HepG2 (cell line): ENCODE results near the gene FASLG. TPM values are rescaled to one million over a fixed set of nuclear protein-coding genes. Genes with fewer than 3 reads are reported as not detected.

Experiments
- ATAC-seq: fragments of 200-7000 bp; cut with Tn5 transposase; 3 replicates; pipeline ENCODE4 v1.9.1; 2020; ENCODE audit warnings: mild to moderate bottlenecking, moderate library complexity
- BruUV-seq: library from RNA; stranded (reverse); fragments of 400-500 nt; replicated peaks from 2 replicates; lab custom pipeline; 2021; lab: Mats Ljungman, UMichigan
- CTCF ChIA-PET: fragments of 300-600 bp; formaldehyde crosslinking; extraction: SDS; loops from one replicate; lab custom pipeline; 2021; ENCODE audit warnings: low total read pairs, inconsistent platforms, low intra/inter-chr PET ratio; lab: Yijun Ruan, JAX
- POLR2A ChIA-PET: fragments of 350-600 bp; sonication (Branson Sonifier 250); formaldehyde crosslinking; loops from one replicate; lab custom pipeline; 2020; ENCODE audit warnings: antibody characterized with exemption, inconsistent platforms; lab: Yijun Ruan, JAX
- DNase-seq: peaks from one replicate; pipeline ENCODE4 v3.0.0-alpha.2; 2015; ENCODE audit warnings: low spot score
- FAIRE-seq: peaks from 3 replicates; lab custom pipeline; 2011; peaks lifted over from hg19 to GRCh38; lab: Jason Lieb, UNC
- H2AFZ ChIP-seq: one replicate; pipeline ENCODE4 v1.6.1; 2011; ENCODE audit warnings: low read length, inconsistent platforms
- H3K27ac ChIP-seq: fragments of 300-600 bp; 3 replicates; pipeline ENCODE4 v1.8.0; 2011; ENCODE audit warnings: mixed run types, mild to moderate bottlenecking, mixed read lengths, low read length, inconsistent platforms; ENCODE audit not compliant: insufficient read depth; ENCODE audit errors: extremely low read length
- H3K27me3 ChIP-seq, 2 experiments: fragments of 200-600 bp in 1 of 2; 2 replicates in 1 of 2; 3 replicates in 1 of 2; pipeline versions ENCODE4 v1.6.0 to v1.8.0; 2011; ENCODE audit warnings: low read length in 2 of 2, mild to moderate bottlenecking in 2 of 2, moderate library complexity in 2 of 2, inconsistent platforms in 1 of 2; ENCODE audit not compliant: insufficient read depth in 2 of 2, control insufficient read depth in 1 of 2
- H3K36me3 ChIP-seq, 2 experiments: fragments of 200-600 bp in 1 of 2; replicated peaks in 1 of 2; 2 replicates in 1 of 2; 3 replicates in 1 of 2; pipeline versions ENCODE4 v1.5.1 to v1.8.0; 2011; ENCODE audit warnings: low read length in 2 of 2, inconsistent platforms in 1 of 2; ENCODE audit not compliant: insufficient read depth in 2 of 2, control insufficient read depth in 1 of 2
- H3K4me1 ChIP-seq: 2 replicates; pipeline ENCODE4 v1.5.1; 2012; ENCODE audit warnings: low read length, inconsistent platforms; ENCODE audit not compliant: insufficient read depth
- H3K4me2 ChIP-seq: 2 replicates; pipeline ENCODE4 v1.6.0; 2011; ENCODE audit warnings: low read depth, low read length, inconsistent platforms
- H3K4me3 ChIP-seq, 3 experiments: fragments of 200-600 bp in 1 of 3; sonication (generic), shearing (Covaris generic) in 1 of 3; replicated peaks in 1 of 3; 2 replicates each; pipeline ENCODE4 v1.5.1; 2011 to 2016; ENCODE audit warnings: low read length in 3 of 3, inconsistent platforms in 2 of 3, low read depth in 2 of 3, mild to moderate bottlenecking in 2 of 3, control low read depth in 1 of 3, mixed read lengths in 1 of 3; ENCODE audit not compliant: insufficient read depth in 1 of 3
- H3K79me2 ChIP-seq: one replicate; pipeline ENCODE4 v1.6.1; 2011; ENCODE audit warnings: low read length, inconsistent platforms; ENCODE audit not compliant: insufficient read depth
- H3K9ac ChIP-seq: 2 replicates; pipeline ENCODE4 v1.6.0; 2011; ENCODE audit warnings: mild to moderate bottlenecking, low read depth, low read length, inconsistent platforms; ENCODE audit not compliant: insufficient read depth
- H3K9me3 ChIP-seq: 2 replicates; pipeline ENCODE4 v1.5.1; 2012; ENCODE audit warnings: mild to moderate bottlenecking, low read length
- H4K20me1 ChIP-seq: 2 replicates; pipeline ENCODE4 v1.6.0; 2011; ENCODE audit warnings: inconsistent platforms, mild to moderate bottlenecking, low read length, moderate library complexity; ENCODE audit not compliant: insufficient read depth
- DPF2 ChIP-seq: sonication (generic); formaldehyde crosslinking; IDR thresholded peaks from 2 replicates; pipeline ENCODE4 v1.4.0; 2020; ENCODE audit warnings: mild to moderate bottlenecking, low read depth, missing genetic modification reagents, borderline replicate concordance
- POLR2G ChIP-seq: fragments of 200-400 bp; formaldehyde crosslinking; IDR thresholded peaks from 2 replicates; pipeline ENCODE4 v1.6.1; 2018; ENCODE audit warnings: mild to moderate bottlenecking, low read depth, low read length, moderate library complexity
- RARG ChIP-seq: sonication (generic); formaldehyde crosslinking; IDR thresholded peaks from 2 replicates; pipeline ENCODE4 v1.4.0; 2020; ENCODE audit warnings: low read depth, mild to moderate bottlenecking, missing genetic modification reagents
- RERE ChIP-seq: IDR thresholded peaks from 2 replicates; pipeline ENCODE4 v1.6.1; 2016; ENCODE audit warnings: low read depth, missing genetic modification reagents, missing compliant biosample characterization
- RFXAP ChIP-seq: sonication (generic); formaldehyde crosslinking; IDR thresholded peaks from 2 replicates; pipeline ENCODE4 v1.4.0; 2020; ENCODE audit warnings: missing genetic modification reagents, borderline replicate concordance
- SAFB2 ChIP-seq: sonication (generic); formaldehyde crosslinking; IDR thresholded peaks from 2 replicates; pipeline ENCODE4 v1.5.1; 2020; ENCODE audit warnings: missing genetic modification reagents, low read depth, mild to moderate bottlenecking, borderline replicate concordance
- STAG1 ChIP-seq: sonication (generic); formaldehyde crosslinking; IDR thresholded peaks from 2 replicates; pipeline ENCODE4 v1.4.0; 2020; ENCODE audit warnings: missing genetic modification reagents
- ZNF672 ChIP-seq: sonication (generic); formaldehyde crosslinking; IDR thresholded peaks from 2 replicates; pipeline ENCODE4 v1.8.1; 2022; ENCODE audit warnings: missing genetic modification reagents
- WGBS: methylation state at CpG from one replicate; pipeline ENCODE4 v1.1.6; 2017; ENCODE audit warnings: low lambda C conversion rate; 5-methylcytosine and 5-hydroxymethylcytosine counted together
- in situ Hi-C: cut with HindIII; loops from 2 replicates; pipeline ENCODE4 v1.10.0; 2017; ENCODE audit warnings: low pct_unique_long_range_greater_than_20kb; ENCODE audit not compliant: extremely low pct_ligation_motif_present
- intact Hi-C: fragments of 100-400 bp; cut with micrococcal nuclease; formaldehyde crosslinking; loops from one replicate; pipeline ENCODE4 v1.10.0; 2022; ENCODE audit not compliant: unreplicated experiment
- polyA plus RNA-seq, 8 experiments: library from polyadenylated mRNA; depleted of rRNA in 3 of 8; stranded (reverse) in 7 of 8; unstranded in 1 of 8; fragments of >200 nt; fragmentation: Illumina TruSeq in 4 of 8; extraction: Trizol in 4 of 8; gene quantifications; 2 replicates each; pipeline versions ENCODE4 v1.2.1 to v1.2.3, GENCODE V29; 2011 to 2016; ENCODE audit warnings: low read depth in 4 of 8, missing spikeins in 1 of 8, mixed read lengths in 1 of 8; ENCODE audit not compliant: insufficient read depth in 1 of 8
- total RNA-seq, 5 experiments: library from RNA; depleted of rRNA; stranded (reverse); fragments of >200 nt; fragmentation: Illumina TruSeq; extraction: Trizol; gene quantifications; 2 replicates each; pipeline ENCODE4 v1.2.3, GENCODE V29; 2016; ENCODE audit warnings: low read depth in 1 of 5

The FASLG gene
- total and polyA plus RNA-seq, 2 of the 13 experiments (the other 11 are each of a cell fraction or from before 2014, with no cell fraction given) = 0.08 TPM; not detected in 1

- TF ChIP-seq RERE (CRISPR knock-in tag) (no peak), DPF2 (CRISPR knock-in tag) (no peak), POLR2G (no peak), RARG (no peak), RFXAP (CRISPR knock-in tag) (no peak)
- TF ChIP-seq, all 625 proteins: peak for 0
These were observed at the start of gene FASLG (continued) for GRCh38 chr1:172658871-172659453.

GRCh38 chr1:172609528-172609927, 49.4 kb upstream of the FASLG start:
- Histone ChIP-seq H3K4me2 (no peak overlapping the region), H3K27ac (no peak overlapping the region), H2AFZ (no peak overlapping the region), H3K9me3 (no peaks in the 10 kb centered on the region), H3K27me3 (no peaks in the 10 kb centered on the region; a peak in 1 of 5 replicates), H3K36me3 (peaks cover 6 to 15% of the 10 kb centered on the region in 2 experiments), H3K4me3 (no peak overlapping the region), H3K4me1 (peaks cover 18% of the 10 kb centered on the region), H3K9ac (no peak overlapping the region), H3K79me2 (no peaks in the 10 kb centered on the region), H4K20me1 (peaks cover 2% of the 10 kb centered on the region; the same call in 1 of the 2 replicates)
- FAIRE-seq = peak; percentile 36
- no TSS peak for BruUV-seq
- ATAC-seq = peak; percentile 66; the same call in 2 of the 3 replicates
- in situ Hi-C loops = no loop called here
- TF ChIP-seq STAG1 (CRISPR knock-in tag) (peak; percentile 31), ZNF672 (CRISPR knock-in tag) (no peak), SAFB2 (CRISPR knock-in tag) (no peak)
- POLR2A ChIA-PET = no interaction called here
- intact Hi-C loops = loop anchor here (1.0 to 2.0 kb wide), 2 partner anchors 110 to 159 kb away; no protein-coding TSS in a partner anchor
- 94% methylated on average over 3 of the region's 3 CpGs for WGBS
- DNase-seq = peak; percentile 6
- CTCF ChIA-PET = interaction anchor here (1.1 to 1.9 kb wide), 2 partner anchors 110 to 118 kb away, joined by 5 to 9 read pairs; no protein-coding TSS in a partner anchor
